Right atrium auricular region (tissue), 2 donors: ENCODE measurements around the gene EIF2B2. TPM values are rescaled to one million over a fixed set of nuclear protein-coding genes. Genes with fewer than 3 reads are reported as not detected.

ENCODE experiments used
- DNase-seq: peaks from one replicate; pipeline ENCODE4 v3.0.0-alpha.2; 2019; ENCODE audit warnings: low spot score
- H3K27ac ChIP-seq, 2 donors: fragments of 200-600 bp; sonication (generic); 1 replicate in 1 of 2; 2 replicates in 1 of 2; pipeline ENCODE4 v1.5.1; 2016 to 2019
- H3K27me3 ChIP-seq, 2 donors: fragments of 200-600 bp; sonication (generic); one replicate each; pipeline versions ENCODE4 v1.5.1 to v1.6.0; 2017 to 2019
- H3K36me3 ChIP-seq: fragments of 200-600 bp; sonication (generic); one replicate; pipeline ENCODE4 v1.5.1; 2016
- H3K4me1 ChIP-seq, 2 donors: fragments of 200-600 bp; sonication (generic); one replicate each; pipeline versions ENCODE4 v1.5.1 to v1.6.0; 2017 to 2019
- H3K4me3 ChIP-seq, 2 donors: fragments of 200-600 bp; sonication (generic); 1 replicate in 1 of 2; 2 replicates in 1 of 2; pipeline ENCODE4 v1.5.1; 2017 to 2019; ENCODE audit warnings: mild to moderate bottlenecking in 1 of 2, moderate library complexity in 1 of 2
- H3K9me3 ChIP-seq, 2 donors: fragments of 200-600 bp; sonication (generic); one replicate each; pipeline ENCODE4 v1.5.1; 2019
- CTCF ChIP-seq, 2 donors: fragments of 200-600 bp; sonication (generic); IDR thresholded peaks; one replicate each; pipeline ENCODE4 v1.5.1; 2019; ENCODE audit warnings: antibody characterized with exemption in 2 of 2
- total RNA-seq, 2 donors: library from RNA; depleted of rRNA; stranded (reverse); fragments of >200 nt; gene quantifications; one replicate each; pipeline ENCODE4 v1.1.0, GENCODE V29; 2016

EIF2B2 gene
- total RNA-seq, 2 donors from 2014 or later: 26.1 to 35.3 TPM

- no peak for TF ChIP-seq CTCF (IDR thresholded peaks at IDR 0.05)
- H3K27me3 ChIP-seq: no peaks in the 10 kb centered on the region
- peak overlapping the region in 1 of 2 donors; percentile 50 for H3K27ac ChIP-seq
- no peaks in the 10 kb centered on the region for H3K9me3 ChIP-seq
- H3K36me3 ChIP-seq: no peaks in the 10 kb centered on the region
- DNase-seq: no peak
- H3K4me1 ChIP-seq: peaks cover 0 to 29% of the 10 kb centered on the region in 2 donors
- H3K4me3 ChIP-seq: peak overlapping the region in 1 of 2 donors; percentile 62
Observed at GRCh38 chr14:74956027-74956279, 46.8 kb upstream of the EIF2B2 start.

- no peaks in the 10 kb centered on the region for H3K27me3 ChIP-seq
- no peak overlapping the region for H3K4me3 ChIP-seq
- DNase-seq: no peak
- H3K9me3 ChIP-seq: no peaks in the 10 kb centered on the region
- TF ChIP-seq CTCF (IDR thresholded peaks at IDR 0.05): no peak
- peaks cover 0 to 28% of the 10 kb centered on the region in 2 donors for H3K4me1 ChIP-seq
- H3K27ac ChIP-seq: no peak overlapping the region
- no peaks in the 10 kb centered on the region for H3K36me3 ChIP-seq
Observed at GRCh38 chr14:74956280-74957072, 46.2 kb upstream of the EIF2B2 start.

GRCh38 chr14:74959596-74960180 is 43.0 kb upstream of the EIF2B2 start:
- Histone ChIP-seq H3K4me3 (no peak overlapping the region), H3K36me3 (no peaks in the 10 kb centered on the region), H3K4me1 (peaks cover 0 to 21% of the 10 kb centered on the region in 2 donors), H3K9me3 (no peaks in the 10 kb centered on the region), H3K27me3 (no peaks in the 10 kb centered on the region), H3K27ac (no peak overlapping the region)
- no peak for TF ChIP-seq CTCF (IDR thresholded peaks at IDR 0.05)
- DNase-seq: no peak

GRCh38 chr14:74960736-74961135 is 42.0 kb upstream of the EIF2B2 start:
- TF ChIP-seq CTCF (IDR thresholded peaks at IDR 0.05): no peak
- Histone ChIP-seq H3K4me3 (no peak overlapping the region), H3K27me3 (no peaks in the 10 kb centered on the region), H3K4me1 (peaks cover 0 to 20% of the 10 kb centered on the region in 2 donors), H3K27ac (no peak overlapping the region), H3K9me3 (no peaks in the 10 kb centered on the region), H3K36me3 (no peaks in the 10 kb centered on the region)
- no peak for DNase-seq

- no peak for DNase-seq
- Histone ChIP-seq H3K4me1 (peaks cover 0 to 20% of the 10 kb centered on the region in 2 donors), H3K9me3 (no peaks in the 10 kb centered on the region), H3K27ac (no peak overlapping the region), H3K4me3 (no peak overlapping the region), H3K36me3 (no peaks in the 10 kb centered on the region), H3K27me3 (no peaks in the 10 kb centered on the region)
- TF ChIP-seq CTCF (IDR thresholded peaks at IDR 0.05): no peak
Observed at GRCh38 chr14:74961238-74961911, 41.3 kb upstream of the EIF2B2 start.
